NB4 (cell line): ENCODE measurements around the gene APOF.

Source experiments
- MAX ChIP-seq: IDR thresholded peaks from 2 replicates; pipeline ENCODE4 v1.6.1; 2011; ENCODE audit warnings: low read depth, low read length
- MYC ChIP-seq: IDR thresholded peaks from 2 replicates; pipeline ENCODE4 v1.6.1; 2011; ENCODE audit warnings: low read depth, low read length
- POLR2A ChIP-seq: IDR thresholded peaks from 2 replicates; pipeline ENCODE4 v1.6.1; 2011; ENCODE audit warnings: mild to moderate bottlenecking; ENCODE audit not compliant: insufficient read length; ENCODE audit errors: extremely low read depth
- TF ChIP-seq, protein P1 (sequence below): IDR thresholded peaks from one replicate; pipeline ENCODE4 v1.5.1; 2012; ENCODE audit warnings: low read depth, low read length

GRCh38 chr12:56398324-56398723, 35.7 kb upstream of the APOF start:
- TF ChIP-seq, protein P1, sequence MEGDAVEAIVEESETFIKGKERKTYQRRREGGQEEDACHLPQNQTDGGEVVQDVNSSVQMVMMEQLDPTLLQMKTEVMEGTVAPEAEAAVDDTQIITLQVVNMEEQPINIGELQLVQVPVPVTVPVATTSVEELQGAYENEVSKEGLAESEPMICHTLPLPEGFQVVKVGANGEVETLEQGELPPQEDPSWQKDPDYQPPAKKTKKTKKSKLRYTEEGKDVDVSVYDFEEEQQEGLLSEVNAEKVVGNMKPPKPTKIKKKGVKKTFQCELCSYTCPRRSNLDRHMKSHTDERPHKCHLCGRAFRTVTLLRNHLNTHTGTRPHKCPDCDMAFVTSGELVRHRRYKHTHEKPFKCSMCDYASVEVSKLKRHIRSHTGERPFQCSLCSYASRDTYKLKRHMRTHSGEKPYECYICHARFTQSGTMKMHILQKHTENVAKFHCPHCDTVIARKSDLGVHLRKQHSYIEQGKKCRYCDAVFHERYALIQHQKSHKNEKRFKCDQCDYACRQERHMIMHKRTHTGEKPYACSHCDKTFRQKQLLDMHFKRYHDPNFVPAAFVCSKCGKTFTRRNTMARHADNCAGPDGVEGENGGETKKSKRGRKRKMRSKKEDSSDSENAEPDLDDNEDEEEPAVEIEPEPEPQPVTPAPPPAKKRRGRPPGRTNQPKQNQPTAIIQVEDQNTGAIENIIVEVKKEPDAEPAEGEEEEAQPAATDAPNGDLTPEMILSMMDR, result no peak
- TF ChIP-seq POLR2A (no peak), MAX (no peak), MYC (no peak)
